K562 (cell line): Measurements from ENCODE around the gene ALG14. TPM values are rescaled to one million over a fixed set of nuclear protein-coding genes. Genes with fewer than 3 reads are reported as not detected.

ENCODE experiments used
- ATAC-seq: fragments of 200-7000 bp; cut with Tn5 transposase; 3 replicates; pipeline ENCODE4 v1.9.1; 2020; ENCODE audit warnings: moderate library complexity
- BruUV-seq: library from RNA; stranded (reverse); fragments of 400-500 nt; replicated peaks from 2 replicates; lab custom pipeline; 2021; lab: Mats Ljungman, UMichigan
- CTCF ChIA-PET: fragments of 300-600 bp; formaldehyde crosslinking; extraction: SDS; loops from one replicate; lab custom pipeline; 2021; ENCODE audit warnings: low intra/inter-chr PET ratio; lab: Yijun Ruan, JAX
- POLR2A ChIA-PET: fragments of 300-600, 350-650 bp; sonication (Branson Sonifier 250); formaldehyde crosslinking; extraction: SDS; loops from one replicate; lab custom pipeline; 2021; ENCODE audit warnings: antibody characterized with exemption, inconsistent platforms; lab: Yijun Ruan, JAX
- DNase-seq, 4 experiments: peaks; one replicate each; pipeline versions ENCODE4 v3.0.0 to v3.0.0-alpha.2; 2011 to 2018; ENCODE audit warnings: low spot score in 3 of 4, mixed read lengths in 3 of 4; ENCODE audit errors: extremely low read depth in 1 of 4
- FAIRE-seq: peaks from 2 replicates; lab custom pipeline; 2011; peaks lifted over from hg19 to GRCh38; lab: Jason Lieb, UNC
- H2AFZ ChIP-seq: 2 replicates; pipeline ENCODE4 v1.6.0; 2011; ENCODE audit warnings: low read depth, low read length, control low read depth, inconsistent platforms
- H3K27ac ChIP-seq: fragments of 200-600 bp; 3 replicates; pipeline ENCODE4 v1.8.0; 2011; ENCODE audit warnings: low read depth, mild to moderate bottlenecking, control low read depth, inconsistent platforms, low read length, moderate library complexity, mixed read lengths; ENCODE audit errors: extremely low read depth
- H3K27me3 ChIP-seq, 2 experiments: fragments of 300-600 bp in 1 of 2; 2 replicates in 1 of 2; 3 replicates in 1 of 2; pipeline versions ENCODE4 v1.6.0 to v1.8.0; 2011; ENCODE audit warnings: inconsistent platforms in 2 of 2, low read length in 2 of 2, mild to moderate bottlenecking in 1 of 2, mixed read lengths in 1 of 2, moderate library complexity in 1 of 2; ENCODE audit not compliant: control insufficient read depth in 2 of 2, insufficient read depth in 2 of 2
- H3K36me3 ChIP-seq: fragments of 300-600 bp; 3 replicates; pipeline ENCODE4 v1.8.0; 2011; ENCODE audit warnings: mild to moderate bottlenecking, low read length, inconsistent platforms; ENCODE audit not compliant: control insufficient read depth, insufficient read depth
- H3K4me1 ChIP-seq, 2 experiments: fragments of 200-600 bp in 1 of 2; replicated peaks in 1 of 2; 2 replicates in 1 of 2; 3 replicates in 1 of 2; pipeline versions ENCODE4 v1.5.1 to v1.8.0; 2011; ENCODE audit warnings: inconsistent platforms in 2 of 2, low read length in 2 of 2, mild to moderate bottlenecking in 1 of 2, mixed read lengths in 1 of 2, moderate library complexity in 1 of 2; ENCODE audit not compliant: control insufficient read depth in 2 of 2, insufficient read depth in 2 of 2
- H3K4me2 ChIP-seq: 2 replicates; pipeline ENCODE4 v1.6.1; 2011; ENCODE audit warnings: low read length, control low read depth, inconsistent platforms, mixed read lengths; ENCODE audit not compliant: insufficient read depth
- H3K4me3 ChIP-seq: fragments of 200-600 bp; sonication (generic), shearing (Covaris generic); 2 replicates; pipeline ENCODE4 v1.5.1; 2016; ENCODE audit warnings: control low read depth, inconsistent platforms
- H3K79me2 ChIP-seq: fragments of 200-600 bp; 3 replicates; pipeline ENCODE4 v1.8.0; 2011; ENCODE audit warnings: low read length, inconsistent platforms; ENCODE audit not compliant: control insufficient read depth, insufficient read depth
- H3K9ac ChIP-seq, 2 experiments: 2 replicates each; pipeline versions ENCODE4 v1.6.0 to v1.6.1; 2011; ENCODE audit warnings: low read depth in 2 of 2, low read length in 2 of 2, control low read depth in 1 of 2, inconsistent platforms in 1 of 2, mild to moderate bottlenecking in 1 of 2, mixed read lengths in 1 of 2; ENCODE audit not compliant: insufficient read depth in 1 of 2
- H3K9me1 ChIP-seq: one replicate; pipeline ENCODE4 v1.6.0; 2011; ENCODE audit warnings: inconsistent platforms, mild to moderate bottlenecking, low read length, moderate library complexity; ENCODE audit not compliant: control insufficient read depth, insufficient read depth
- H3K9me3 ChIP-seq: replicated peaks from 2 replicates; pipeline ENCODE4 v1.5.1; 2011; ENCODE audit warnings: low read depth, low read length, inconsistent platforms; ENCODE audit not compliant: control insufficient read depth, insufficient read depth
- H4K20me1 ChIP-seq: replicated peaks from 2 replicates; pipeline ENCODE4 v1.6.1; 2011; ENCODE audit warnings: low read length, inconsistent platforms, mixed read lengths; ENCODE audit not compliant: control insufficient read depth, insufficient read depth
- ARNT ChIP-seq, 2 experiments: fragments of 450-650 bp; IDR thresholded peaks; 2 replicates each; pipeline ENCODE4 v1.6.1; 2016; ENCODE audit warnings: mild to moderate bottlenecking in 1 of 2
- GABPB1 ChIP-seq: sonication (generic); formaldehyde crosslinking; IDR thresholded peaks from 2 replicates; pipeline ENCODE4 v1.8.0; 2022; ENCODE audit warnings: mild to moderate bottlenecking, missing genetic modification reagents
- HDAC6 ChIP-seq: IDR thresholded peaks from 2 replicates; pipeline ENCODE4 v1.6.1; 2012; ENCODE audit warnings: low read depth, mild to moderate bottlenecking, control low read depth, inconsistent platforms, low read length, moderate library complexity
- KDM4B ChIP-seq, 2 experiments: fragments of 450-650 bp in 1 of 2; sonication (generic) in 1 of 2; IDR thresholded peaks; 2 replicates each; pipeline ENCODE4 v1.6.1; 2016 to 2017; ENCODE audit warnings: borderline replicate concordance in 2 of 2, antibody characterized with exemption in 1 of 2, low read depth in 1 of 2, mild to moderate bottlenecking in 1 of 2
- NFIX ChIP-seq: fragments of 250-450 bp; sonication (Bioruptor Pico); IDR thresholded peaks from 2 replicates; pipeline ENCODE4 v1.4.0; 2020; ENCODE audit warnings: low read depth, mild to moderate bottlenecking, moderate library complexity
- NONO ChIP-seq, 2 experiments: fragments of 200-400 bp in 1 of 2; fragments of 450-650 bp in 1 of 2; formaldehyde crosslinking in 1 of 2; IDR thresholded peaks; 2 replicates each; pipeline ENCODE4 v1.6.1; 2017; ENCODE audit warnings: low read depth in 2 of 2, mild to moderate bottlenecking in 2 of 2, moderate library complexity in 2 of 2, low read length in 1 of 2
- RFX5 ChIP-seq: IDR thresholded peaks from 2 replicates; pipeline ENCODE4 v1.6.1; 2011; ENCODE audit warnings: low read depth, mild to moderate bottlenecking, improper control_type of control experiment, low read length
- SIN3A ChIP-seq, 2 experiments: fragments of 150-350 bp in 1 of 2; IDR thresholded peaks; 2 replicates each; pipeline ENCODE4 v1.6.1; 2011 to 2016; ENCODE audit warnings: borderline replicate concordance in 2 of 2, low read depth in 2 of 2, low read length in 2 of 2, mild to moderate bottlenecking in 2 of 2, moderate library complexity in 2 of 2; ENCODE audit not compliant: control insufficient read depth in 1 of 2
- TCF7 ChIP-seq: sonication (generic); IDR thresholded peaks from 2 replicates; pipeline ENCODE4 v1.6.1; 2016; ENCODE audit warnings: antibody characterized with exemption, borderline replicate concordance
- ZBTB11 ChIP-seq, 3 experiments: fragments of 200-800 bp in 1 of 3; fragments of 250-450 bp in 1 of 3; fragments of 450-650 bp in 1 of 3; sonication (Bioruptor Pico) in 1 of 3; sonication (Bioruptor generic) in 1 of 3; formaldehyde crosslinking in 1 of 3; IDR thresholded peaks; 2 replicates each; pipeline versions ENCODE4 v1.6.1 to v1.8.0; 2016 to 2022; ENCODE audit warnings: mild to moderate bottlenecking in 2 of 3, missing genetic modification characterization in 2 of 3, missing compliant biosample characterization in 1 of 3, moderate library complexity in 1 of 3
- ZNF274 ChIP-seq: IDR thresholded peaks from 2 replicates; pipeline ENCODE4 v1.6.1; 2011; ENCODE audit warnings: low read depth, mild to moderate bottlenecking, low read length, moderate library complexity, borderline replicate concordance
- WGBS: fragments of 100-300 bp; shearing (Covaris generic); methylation state at CpG from one replicate; pipeline ENCODE4 v1.1.6; 2016; ENCODE audit warnings: low coverage, mixed read lengths; ENCODE audit not compliant: insufficient coverage; ENCODE audit errors: missing lambda C conversion rate; 5-methylcytosine and 5-hydroxymethylcytosine counted together
- in situ Hi-C: fragments of 300-500 bp; cut with MboI; formaldehyde crosslinking; loops from 4 replicates; pipeline ENCODE4 v1.15.0; 2018; ENCODE audit warnings: inconsistent platforms, mixed read lengths
- intact Hi-C: fragments of 100-400 bp; cut with micrococcal nuclease; formaldehyde crosslinking; loops from 2 replicates; pipeline ENCODE4 v1.14.2; 2022
- polyA plus RNA-seq, 8 experiments: library from polyadenylated mRNA; depleted of rRNA in 4 of 8; stranded (reverse) in 5 of 8; unstranded in 3 of 8; fragments of >200 nt; fragmentation: Nextera tagmentation in 2 of 8; fragmentation: Illumina TruSeq in 1 of 8; extraction: Ambion mirVana in 2 of 8; extraction: Trizol in 1 of 8; gene quantifications; 2 replicates each; pipeline versions ENCODE4 v1.2.1 to v1.2.3, GENCODE V29; 2011 to 2014; ENCODE audit warnings: inconsistent platforms in 1 of 8, missing spikeins in 1 of 8
- total RNA-seq, 7 experiments: library from RNA; depleted of rRNA in 6 of 7; stranded (reverse); fragments of >200 nt in 6 of 7; fragmentation: Illumina TruSeq in 2 of 7; extraction: Trizol in 2 of 7; gene quantifications; 2 replicates each; pipeline versions ENCODE4 v1.2.1 to v1.2.3, GENCODE V29; 2011 to 2021; ENCODE audit warnings: low replicate concordance in 1 of 7
- TF ChIP-seq, protein P1 (sequence below): fragments of 250-450 bp; sonication (Bioruptor Pico); IDR thresholded peaks from 2 replicates; pipeline ENCODE4 v1.9.0; 2021; ENCODE audit warnings: mild to moderate bottlenecking

The ALG14 gene
- total and polyA plus RNA-seq, 9 of the 15 experiments (the other 6 are each of a cell fraction or from before 2014, with no cell fraction given), result 2.8 to 16.2 (median 4.9) TPM

DNA sequence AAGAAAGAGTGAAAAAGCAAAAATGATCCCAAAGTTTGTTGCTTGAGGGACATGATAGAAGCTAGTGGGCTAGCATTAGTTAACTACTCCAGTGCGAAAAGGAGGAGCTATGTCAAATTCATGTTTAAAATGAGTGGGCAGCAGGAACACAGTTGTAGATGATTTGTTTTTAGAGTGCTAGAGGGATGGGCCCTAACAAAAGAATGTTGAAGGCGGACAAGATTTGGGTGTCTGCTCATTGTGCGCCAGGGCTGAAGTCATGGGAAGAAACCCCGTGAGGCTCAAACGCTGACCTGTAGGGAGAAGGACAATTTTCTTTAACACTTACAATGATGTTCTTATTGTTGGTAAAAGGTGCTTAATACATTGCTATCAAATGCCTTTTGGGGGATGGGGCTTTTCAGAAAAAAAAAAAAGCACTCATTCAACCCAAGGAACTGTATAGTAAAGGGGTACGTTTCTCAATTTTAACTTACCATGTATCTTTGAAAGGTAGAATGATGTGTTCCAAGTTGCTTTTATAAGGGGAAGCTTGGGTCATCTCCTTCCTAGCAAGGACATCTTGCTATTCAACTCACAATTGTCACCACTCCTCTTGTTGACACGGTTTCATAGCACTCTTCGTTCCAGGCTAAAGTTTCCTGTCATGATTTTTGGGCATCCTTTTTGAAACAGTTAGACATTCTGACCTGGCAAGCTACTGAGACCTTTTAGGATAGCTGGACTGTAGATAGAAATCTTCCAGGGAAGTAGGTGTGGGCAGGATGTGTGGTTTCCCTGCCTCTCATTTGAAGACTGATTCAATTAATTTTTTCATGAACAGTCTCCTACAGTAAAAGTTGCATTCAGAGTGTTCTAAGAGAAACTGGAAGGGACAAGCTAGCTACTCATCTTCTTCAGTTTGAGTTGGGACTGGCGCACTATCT, 92.8 kb downstream of the ALG14 start:
- intact Hi-C loops (no loop called here), in situ Hi-C loops (no loop called here)
- FAIRE-seq, result no peak
- Histone ChIP-seq H3K4me1 (no peaks in the 10 kb centered on the region), H3K9ac (no peak overlapping the region), H4K20me1 (no peaks in the 10 kb centered on the region; the same call in 1 of the 2 replicates), H3K27me3 (peaks cover 5 to 6% of the 10 kb centered on the region in 2 experiments; a peak in 2 of 5 replicates), H3K9me1 (no peaks in the 10 kb centered on the region), H3K36me3 (no peaks in the 10 kb centered on the region), H3K4me2 (no peak overlapping the region), H3K79me2 (no peaks in the 10 kb centered on the region), H3K4me3 (no peak overlapping the region), H3K9me3 (no peaks in the 10 kb centered on the region), H2AFZ (no peak overlapping the region), H3K27ac (no peak overlapping the region)
- DNase-seq, result no peak
- WGBS, result 37% methylated on average over 9 of the region's 9 CpGs
- ATAC-seq, result no peak
- ChIA-PET POLR2A (interaction anchor here (0.6 to 0.8 kb wide), 2 partner anchors 9 to 875 kb away, joined by 3 to 4 read pairs; no protein-coding TSS in a partner anchor), CTCF (no interaction called here)
- BruUV-seq, result no TSS peak
- TF ChIP-seq ARNT (IDR thresholded peaks at IDR 0.05) (no peak), KDM4B (IDR thresholded peaks at IDR 0.05; ENCODE audit: borderline replicate concordance in 2 of 2, low read depth in 1 of 2) (no peak), NONO (IDR thresholded peaks at IDR 0.05; ENCODE audit: low read depth in 2 of 2, low read length in 1 of 2) (no peak), GABPB1 (CRISPR knock-in tag) (no peak), HDAC6 (no peak), ZBTB11 (CRISPR knock-in tag; IDR thresholded peaks at IDR 0.05) (no peak), ZNF274 (no peak), SIN3A (IDR thresholded peaks at IDR 0.05; ENCODE audit: borderline replicate concordance in 2 of 2, control insufficient read depth in 1 of 2, low read depth in 2 of 2, low read length in 2 of 2) (no peak), TCF7 (no peak), RFX5 (no peak), NFIX (no peak)
- TF ChIP-seq, protein P1, sequence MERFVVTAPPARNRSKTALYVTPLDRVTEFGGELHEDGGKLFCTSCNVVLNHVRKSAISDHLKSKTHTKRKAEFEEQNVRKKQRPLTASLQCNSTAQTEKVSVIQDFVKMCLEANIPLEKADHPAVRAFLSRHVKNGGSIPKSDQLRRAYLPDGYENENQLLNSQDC (CRISPR knock-in tag), result no peak
